Left hindlimb (tissue), 1 donor: ENCODE measurements around the gene RGCC.
"Not testable (repeated sequence)": the region's sequence is repeated elsewhere in the genome, so short reads cannot be mapped to it uniquely, and the experiment has no call there.

Experiments used
- DNase-seq: peaks from one replicate; pipeline ENCODE4 v3.0.0-alpha.2; 2018

Gene RGCC

DNA sequence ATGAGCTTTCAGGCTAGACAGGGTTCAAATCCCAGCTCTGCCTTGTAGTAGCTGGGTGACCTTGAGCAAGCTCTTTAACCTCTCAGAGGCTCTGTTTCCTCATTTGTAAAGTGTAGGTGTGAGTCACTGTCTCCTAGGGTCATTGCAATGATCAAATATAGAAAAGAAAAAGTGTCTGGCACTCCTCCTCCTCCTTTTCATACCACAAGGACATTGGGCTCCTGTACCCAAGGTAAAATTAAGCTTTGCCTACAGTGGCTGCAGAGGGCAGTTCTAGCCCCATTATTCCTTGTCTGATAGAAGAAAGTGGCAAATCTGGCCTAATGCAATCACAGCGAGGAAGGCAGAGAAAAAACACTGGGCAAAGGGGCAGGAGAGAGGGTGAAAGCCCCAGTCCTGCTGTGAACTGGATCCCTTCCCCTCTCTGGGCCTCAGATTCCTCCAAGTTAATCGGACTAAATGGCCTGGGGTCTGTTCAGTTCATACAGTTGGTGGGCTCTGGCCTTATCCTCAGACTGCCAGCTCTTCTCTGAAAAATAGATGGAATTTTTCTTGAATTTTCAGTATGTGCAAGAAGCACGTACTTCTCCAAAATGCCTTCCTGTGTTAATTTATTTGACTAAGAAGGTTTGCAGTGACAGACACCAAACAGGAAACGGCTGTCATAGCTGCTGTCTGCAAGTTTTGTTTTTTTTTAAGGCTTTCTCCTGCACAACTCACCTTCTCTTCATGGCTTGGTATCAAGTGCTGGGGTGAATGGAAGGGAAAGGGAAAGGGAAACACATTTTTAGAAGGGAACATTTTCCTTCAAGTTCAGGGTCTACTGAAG, 35.3 kb downstream of the RGCC start:
- DNase-seq: no peak

DNA sequence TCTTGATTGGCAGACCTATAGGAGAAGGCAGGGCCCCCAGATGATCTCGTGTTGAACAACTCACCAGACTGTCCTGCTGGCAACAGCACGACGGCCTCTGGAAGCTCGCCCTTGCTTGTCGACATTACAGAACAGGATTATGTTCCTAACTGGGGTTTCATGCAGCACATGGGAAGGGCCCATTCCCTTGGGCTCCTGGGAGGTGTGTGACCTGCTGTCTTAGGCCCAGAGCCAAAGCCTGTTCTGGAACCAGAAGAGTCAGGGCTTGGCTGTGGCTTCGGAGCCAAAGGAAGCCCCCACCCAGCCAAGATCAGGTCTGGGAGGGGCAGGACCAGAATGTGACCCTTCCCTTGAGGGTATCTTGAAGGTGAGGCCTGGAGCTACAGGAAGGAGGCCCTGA, 36.9 kb downstream of the RGCC start:
- DNase-seq: no peak

DNA sequence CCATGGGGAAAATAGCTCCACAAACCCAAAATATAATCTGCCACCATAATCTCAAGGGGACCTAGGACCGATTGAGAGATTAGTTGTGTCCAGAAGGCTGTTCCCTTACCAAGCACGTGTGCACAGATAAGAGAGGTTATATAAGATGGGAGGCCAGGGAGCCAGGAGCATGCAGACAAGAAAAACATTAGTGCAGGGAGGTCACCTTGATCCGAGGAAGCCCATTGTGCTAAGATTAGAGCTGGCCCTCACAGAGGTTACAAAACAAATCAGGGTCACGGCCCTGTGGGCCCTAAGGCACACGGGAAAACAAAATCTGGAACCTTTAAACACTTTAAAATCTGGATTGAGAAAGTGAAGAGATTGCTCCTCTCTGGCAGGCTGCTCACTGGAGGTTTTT, 37.7 kb downstream of the RGCC start:
- no peak for DNase-seq

DNA sequence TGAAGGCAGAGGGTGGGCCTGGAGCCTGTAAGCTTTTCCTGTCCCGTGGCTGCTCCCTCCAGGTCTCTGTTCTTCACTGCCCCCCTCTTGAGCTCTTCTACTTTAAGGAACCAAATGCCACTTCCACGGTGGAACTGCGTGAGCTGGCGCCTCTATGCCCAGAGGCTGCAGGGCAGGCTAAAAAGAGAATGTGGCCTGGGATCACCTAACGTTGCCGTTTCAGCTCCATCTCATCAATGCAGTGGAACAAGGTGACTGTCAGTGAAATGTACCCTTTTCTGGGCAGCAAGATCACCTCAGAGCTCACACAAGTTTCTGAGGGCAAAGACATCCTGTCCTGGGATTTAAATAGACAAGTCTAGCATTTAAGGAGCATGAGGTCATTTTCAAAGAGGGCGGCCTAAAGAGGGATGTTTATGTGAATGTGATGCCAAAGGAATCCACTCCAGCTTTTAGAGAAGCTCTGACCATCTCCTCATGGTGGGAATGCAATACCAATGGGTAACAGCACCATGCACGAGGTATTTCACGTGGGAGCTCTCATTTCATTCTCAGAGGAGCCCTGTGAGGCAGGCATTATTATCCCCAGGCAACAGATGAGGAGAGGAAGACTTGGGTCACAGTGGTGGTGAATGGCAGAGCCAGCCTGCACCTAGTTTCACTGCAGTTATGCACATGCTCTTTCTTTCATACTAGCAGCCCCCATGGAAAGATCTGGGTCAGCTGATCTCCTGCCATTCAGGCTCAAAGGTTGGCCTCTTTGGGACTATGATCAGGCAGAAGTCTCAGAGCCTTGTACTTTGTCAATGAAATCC, 39.3 kb downstream of the RGCC start:
- DNase-seq: no peak

DNA sequence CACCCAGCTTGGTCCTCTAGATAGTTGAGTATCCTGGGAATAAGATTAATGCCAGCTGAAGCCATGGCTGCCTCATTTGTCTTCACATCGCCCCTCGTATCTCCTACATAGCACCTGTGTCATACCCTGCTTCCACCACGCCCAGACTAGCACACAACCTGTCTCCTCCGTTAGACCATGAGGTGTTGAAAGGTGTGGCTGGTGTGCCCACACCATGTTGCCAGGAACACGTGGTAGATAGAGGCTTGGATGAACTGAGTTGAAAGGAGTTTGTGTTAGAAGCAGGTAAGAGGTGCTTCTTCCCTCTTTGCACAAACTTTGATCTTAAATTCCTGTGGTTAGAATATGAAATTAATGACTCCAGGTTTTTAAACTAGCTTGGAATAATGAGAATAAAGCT, 40.1 kb downstream of the RGCC start:
- no peak for DNase-seq

DNA sequence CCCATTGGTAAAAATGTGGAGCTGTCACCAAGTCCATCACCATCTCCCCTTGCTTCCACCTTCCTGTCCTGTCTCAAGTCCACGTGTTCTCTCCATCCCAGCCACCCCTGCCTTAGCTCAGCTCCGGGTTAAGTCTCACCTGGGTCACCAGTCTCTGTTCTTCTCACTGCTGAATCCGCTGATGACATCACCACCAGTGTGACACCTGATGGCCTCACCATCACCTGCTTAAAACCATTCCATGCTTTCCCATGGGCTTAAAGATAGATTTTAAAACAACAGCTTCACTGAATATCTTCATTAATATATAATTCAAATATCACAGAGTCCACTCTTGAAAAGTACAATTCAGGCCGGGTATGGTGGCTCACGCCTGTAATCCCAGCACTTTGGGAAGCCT, 42.1 kb downstream of the RGCC start:
- DNase-seq: no peak

DNA sequence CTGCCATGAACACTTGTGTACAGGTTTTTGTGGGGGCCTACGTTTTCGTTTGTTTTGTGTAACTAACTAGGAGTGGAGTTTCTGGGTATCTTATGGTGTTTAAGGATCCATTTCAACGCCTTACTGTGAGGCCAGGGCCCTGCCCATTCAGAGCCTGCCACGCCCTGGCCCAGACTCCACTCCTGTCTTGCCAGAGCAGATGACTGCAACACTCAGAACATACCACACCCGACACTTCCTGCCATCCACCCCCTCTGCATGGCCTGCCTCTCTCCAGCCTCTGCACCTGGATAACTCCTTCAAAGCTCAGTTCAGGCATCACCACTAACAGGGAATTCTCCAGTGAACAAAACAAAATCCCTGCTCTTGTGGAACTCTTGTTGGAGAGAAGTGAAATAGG, 43.2 kb downstream of the RGCC start:
- no peak for DNase-seq

DNA sequence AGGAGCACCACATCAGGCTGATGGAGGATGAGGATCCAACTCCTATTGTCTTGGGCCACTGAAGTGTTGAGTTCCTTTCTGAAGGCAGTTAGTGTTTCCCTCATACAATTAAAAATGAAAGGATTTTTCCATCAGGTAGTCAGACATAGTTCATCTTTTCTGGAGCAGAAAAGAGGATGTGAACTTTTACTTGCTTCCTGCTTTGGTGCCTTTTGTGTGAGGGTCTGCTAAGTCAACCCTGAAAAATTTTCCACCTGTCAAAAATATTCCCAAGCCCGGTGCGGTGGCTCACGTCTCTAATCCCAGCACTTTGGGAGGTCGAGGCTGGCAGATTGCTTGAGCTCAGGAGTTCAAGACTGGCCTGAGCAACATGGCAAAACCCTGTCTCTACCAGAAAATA, 43.9 kb downstream of the RGCC start:
- DNase-seq: no peak

DNA sequence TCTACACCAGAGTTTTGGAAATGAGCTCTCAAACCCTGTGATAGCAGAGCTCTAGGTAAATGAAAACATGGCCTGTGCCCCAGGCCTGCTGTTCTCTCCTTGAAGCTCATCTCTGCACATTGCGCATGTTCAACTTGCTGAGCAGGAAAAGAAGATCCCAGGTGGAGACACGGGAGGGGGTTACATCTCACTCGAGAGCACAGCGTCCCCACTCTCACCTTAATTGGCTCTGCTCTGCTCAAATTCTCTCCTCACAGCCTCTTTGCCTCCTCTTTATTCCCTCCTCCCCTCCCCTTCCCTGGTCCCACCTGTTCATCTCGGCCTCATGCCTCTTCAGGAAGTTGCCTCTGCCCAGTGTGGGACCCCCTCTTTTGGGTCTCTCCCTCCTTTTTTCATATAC, 44.7 kb downstream of the RGCC start:
- DNase-seq: no peak

DNA sequence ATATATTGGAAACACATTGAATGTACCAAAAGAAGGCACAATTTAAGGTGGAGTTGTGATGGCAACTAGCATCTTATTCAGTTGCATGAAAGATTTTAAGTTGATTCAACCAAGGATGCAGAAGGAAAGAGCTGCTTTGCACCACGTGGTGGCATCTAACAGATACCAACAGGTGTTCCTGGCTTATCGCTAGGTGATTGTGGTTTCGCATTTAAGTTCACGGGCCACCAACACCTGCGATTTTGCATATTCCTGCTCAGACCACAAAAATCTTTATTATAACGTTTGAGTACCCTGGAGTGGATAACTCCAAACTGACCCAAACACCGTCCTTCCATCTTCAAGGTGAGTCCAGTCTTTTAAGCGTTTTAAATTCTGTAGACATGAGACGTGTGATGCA, 45.3 kb downstream of the RGCC start:
- no peak for DNase-seq

DNA sequence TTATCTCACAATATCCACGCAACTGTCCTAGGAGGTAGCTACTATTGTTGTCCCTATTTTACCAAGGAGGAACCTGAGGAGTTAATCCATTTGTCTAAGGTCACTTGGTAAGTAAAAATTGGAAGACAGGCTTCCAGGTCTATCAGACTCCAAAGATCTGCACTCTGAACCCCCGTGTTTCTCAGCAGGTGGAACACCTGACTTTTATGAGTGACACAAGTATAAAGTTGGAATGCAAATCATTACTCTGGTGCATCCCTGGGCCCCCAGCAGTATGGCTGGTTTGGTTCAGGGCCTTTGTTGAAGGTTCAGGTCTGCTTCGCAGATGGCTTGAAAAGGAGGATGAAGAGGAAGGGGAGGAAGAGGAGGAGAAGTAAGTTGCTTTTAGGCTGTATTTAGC, 46.0 kb downstream of the RGCC start:
- no peak for DNase-seq

DNA sequence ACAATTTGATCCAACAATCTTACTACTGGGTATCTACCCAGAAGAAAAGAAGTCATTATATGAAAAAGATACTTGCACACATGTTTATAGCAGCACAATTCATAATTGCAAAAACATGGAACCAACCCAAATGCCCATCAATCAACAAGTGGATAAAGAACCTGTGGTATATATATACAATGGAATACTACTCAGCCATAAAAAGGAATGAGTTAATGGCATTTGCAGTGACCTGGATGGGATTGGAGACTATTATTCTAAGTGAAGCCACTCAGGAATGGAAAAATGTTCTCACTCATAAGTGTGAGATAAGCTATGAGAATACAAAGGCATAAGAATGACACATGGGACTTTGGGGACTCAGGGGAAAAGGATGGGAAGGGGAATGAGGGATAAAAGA, 47.3 kb downstream of the RGCC start:
- not testable (repeated sequence) for DNase-seq

DNA sequence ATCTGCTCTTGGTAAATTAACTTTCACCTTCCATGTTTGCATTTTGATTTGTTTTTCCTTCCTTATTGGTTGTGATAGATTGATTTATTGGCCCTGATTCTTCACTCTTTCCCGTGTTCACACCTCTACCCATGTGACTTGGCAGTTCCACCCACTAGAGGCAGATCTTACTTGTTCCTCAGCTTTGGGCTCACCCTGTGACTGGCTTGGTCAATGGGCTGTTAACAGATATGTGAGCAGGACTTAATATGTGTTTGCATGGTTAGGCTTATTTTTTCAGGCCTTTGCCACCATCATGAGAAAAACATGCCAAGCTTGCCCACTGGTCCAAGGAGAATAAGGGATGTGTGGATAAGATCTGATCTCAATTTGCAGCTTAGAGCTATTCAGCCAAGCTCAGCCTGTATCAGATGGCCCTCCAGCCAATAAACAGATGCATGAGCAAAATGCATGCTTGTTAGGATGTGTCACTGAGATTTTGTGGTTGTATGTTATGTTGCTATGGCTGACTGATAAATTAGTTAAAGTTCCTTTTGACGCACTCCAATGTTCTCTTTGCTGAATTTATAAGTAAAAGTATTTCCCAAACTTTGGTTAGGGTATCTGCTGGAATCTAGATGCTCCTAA, 48.0 kb downstream of the RGCC start:
- no peak for DNase-seq

DNA sequence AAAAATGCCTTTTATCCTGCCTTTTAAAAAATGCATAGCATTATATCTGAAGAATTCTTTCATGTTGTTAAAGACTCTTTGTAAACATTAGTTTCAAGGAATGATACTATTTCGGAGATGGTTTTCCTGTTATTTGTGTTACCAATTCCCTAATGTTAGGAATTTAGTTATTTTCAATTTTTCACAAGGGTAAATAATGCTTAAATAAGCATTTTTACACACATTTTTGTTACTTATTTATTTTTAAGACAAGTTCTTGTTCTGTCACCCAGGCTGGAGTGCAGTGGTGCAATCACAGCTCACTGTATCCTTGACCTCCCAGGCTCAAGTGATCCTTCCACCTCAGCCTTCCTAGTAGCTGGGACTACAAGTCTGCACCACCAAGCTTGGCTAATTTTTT, 49.0 kb downstream of the RGCC start:
- DNase-seq: no peak

DNA sequence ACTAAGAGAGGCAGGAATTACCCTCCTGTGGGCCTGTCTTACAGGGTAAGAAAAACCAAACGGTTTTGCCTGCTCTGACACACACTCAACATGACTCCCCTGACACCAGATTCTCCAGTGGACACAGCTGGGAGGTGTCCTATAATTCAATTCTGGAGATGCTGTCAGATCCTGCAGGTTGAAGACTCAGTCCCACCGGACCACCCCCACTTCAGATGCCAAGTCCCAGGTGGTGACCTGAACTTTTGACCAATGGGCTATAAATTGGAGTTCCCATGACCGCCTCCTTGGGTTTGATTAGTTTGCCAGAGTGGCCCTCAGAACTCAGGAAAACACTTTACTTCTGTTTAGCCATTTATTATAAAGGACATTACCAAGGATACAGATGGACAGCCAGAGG, 52.6 kb downstream of the RGCC start:
- no peak for DNase-seq

DNA sequence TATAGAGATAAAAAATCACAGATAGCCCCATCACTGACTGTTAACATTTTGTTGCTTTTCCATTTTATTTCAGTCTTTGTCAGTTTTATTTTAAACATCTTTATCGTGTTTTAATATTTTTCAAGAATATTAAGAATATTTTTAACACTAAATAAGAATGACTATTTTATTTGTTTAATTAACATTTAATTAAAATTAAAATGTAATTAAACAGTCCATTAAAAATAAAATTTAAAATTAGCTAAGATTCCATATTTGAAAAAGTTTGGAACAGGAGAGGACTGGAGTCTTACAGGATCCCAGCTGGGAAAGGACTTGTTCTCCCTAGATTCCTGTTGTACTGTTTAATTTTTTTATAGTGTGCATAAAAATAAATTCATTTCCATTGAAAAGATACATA, 54.5 kb downstream of the RGCC start:
- DNase-seq: no peak

DNA sequence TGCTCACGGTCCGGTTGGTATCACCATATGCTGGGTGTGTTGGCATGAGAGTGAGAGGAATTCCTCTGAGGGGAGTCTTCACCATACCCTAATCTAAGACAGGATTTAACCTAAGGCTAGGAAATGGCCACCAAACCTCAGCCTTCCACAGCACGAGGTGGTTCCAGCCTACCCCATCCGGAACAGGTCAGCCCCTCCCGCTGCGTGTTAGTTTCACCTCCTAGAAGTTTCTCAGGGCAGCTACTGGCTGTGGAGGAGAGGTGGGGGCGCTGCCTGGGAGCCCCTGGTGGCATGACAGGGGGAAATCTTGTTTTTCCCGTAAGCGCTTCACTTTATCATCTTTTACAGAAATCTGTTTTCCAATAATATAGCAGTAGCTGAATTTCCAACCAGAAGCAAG, 55.1 kb downstream of the RGCC start:
- DNase-seq: no peak

DNA sequence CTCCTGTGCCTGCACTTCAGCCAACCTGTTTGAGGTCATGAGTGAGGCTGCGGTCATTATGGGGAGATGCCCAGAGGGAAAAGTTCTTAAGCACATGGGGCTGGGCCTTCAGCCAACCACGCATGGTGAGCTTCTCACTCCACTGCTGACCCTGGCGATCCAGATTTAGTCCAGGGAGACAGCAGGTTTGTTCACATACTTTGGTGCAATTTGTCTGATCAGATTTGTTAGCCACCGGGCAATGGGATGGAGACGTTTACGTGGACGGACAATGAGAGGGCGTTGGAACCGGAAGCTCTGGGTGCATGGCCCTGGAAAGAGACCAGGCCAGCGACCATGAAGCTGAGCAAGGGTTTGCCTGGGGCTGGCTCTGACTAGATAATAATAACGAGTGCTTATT, 56.2 kb downstream of the RGCC start:
- no peak for DNase-seq

DNA sequence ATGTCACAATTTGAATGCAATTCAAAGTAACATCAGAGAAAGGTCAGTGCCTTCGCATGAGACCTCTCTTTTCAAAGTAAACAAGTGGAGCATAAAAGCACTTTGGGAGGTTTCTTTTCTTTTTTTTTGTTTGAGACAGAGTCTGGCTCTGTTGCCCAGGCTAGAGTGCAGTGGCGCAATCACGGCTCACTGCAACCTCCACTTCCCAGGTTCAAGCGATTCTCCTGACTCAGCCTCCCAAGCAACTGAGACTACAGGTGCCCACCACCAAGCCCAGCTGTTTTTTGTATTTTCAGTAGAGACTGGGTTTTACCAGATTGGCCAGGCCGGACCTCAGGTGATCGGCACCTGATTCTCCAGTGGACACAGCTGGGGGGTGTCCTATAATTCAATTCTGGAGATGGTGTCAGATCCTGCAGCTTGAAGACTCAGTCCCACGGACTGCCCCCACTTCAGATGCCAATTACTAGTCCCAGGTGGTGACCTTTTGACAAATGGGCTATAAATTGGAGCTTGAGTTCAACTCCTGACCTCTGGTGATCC, 57.6 kb downstream of the RGCC start:
- no peak for DNase-seq

DNA sequence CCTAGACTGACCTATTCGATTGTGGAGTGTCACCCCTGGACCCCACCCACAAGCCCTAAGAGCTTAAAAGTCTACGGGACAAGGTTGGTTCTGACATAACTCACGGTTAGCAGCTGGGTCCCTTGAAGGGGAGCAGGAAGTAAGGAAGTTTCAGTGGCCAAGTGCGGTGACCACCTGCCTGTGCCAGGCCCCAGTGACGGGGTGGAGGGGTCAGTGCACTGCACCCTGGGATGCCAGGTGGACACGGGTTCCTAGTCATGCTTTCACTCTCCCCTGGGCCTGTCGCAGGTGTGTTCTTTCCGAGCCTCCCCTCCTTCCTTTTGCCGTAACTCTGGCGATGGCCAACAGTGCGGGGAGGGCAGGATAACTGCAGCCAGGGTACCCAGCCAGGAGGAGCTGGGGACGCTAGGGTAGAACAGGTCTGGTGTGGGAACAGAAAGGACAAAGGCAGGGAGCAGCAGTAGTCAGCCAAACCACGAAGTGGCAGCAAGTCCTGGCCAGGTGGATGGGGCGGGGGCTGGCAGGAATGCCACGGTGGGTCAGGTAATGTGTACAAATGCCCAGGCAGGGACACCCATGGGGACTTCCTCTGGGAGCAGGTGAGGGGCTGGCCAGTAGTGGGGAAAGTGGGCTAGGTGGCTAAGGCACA, 58.3 kb downstream of the RGCC start:
- no peak for DNase-seq

DNA sequence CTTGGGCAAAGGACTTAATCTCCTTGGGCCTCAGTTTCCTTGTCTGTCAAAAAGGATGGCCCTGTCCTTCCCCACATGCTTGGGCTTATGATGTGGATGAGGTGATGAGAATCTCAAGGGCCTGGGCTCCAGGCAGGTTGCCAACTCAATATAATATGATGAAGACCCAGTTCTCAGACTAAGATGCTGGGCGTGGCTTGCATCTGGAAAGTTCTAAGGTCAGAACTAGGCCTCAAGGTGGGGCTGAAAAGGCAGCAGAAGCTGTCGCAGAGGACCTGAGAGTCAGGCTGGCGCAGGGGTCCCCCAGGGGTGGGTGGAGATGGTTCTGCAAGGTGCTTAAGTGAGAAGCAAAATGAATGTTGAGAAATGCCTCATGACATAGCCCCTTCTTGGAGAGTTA, 58.8 kb downstream of the RGCC start:
- DNase-seq: no peak

DNA sequence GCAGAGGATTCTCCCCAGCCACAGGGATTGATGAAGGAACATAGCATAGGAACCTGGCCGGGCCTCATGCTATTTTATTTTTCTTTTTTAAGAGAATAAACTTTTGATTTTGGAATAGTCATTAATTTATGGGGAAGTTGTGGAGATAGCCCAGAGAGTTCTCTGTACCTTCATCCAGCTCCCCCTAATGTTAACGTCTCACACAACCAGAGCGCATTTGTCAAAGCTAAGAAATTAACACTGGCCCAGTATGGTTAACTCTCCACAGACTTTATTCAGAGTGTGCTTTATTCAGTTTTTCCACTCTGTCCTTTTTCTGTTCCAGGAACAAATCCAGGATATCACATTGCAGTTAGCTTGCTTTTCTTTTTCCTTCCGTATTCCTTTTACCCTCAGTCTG, 59.4 kb downstream of the RGCC start:
- no peak for DNase-seq

DNA sequence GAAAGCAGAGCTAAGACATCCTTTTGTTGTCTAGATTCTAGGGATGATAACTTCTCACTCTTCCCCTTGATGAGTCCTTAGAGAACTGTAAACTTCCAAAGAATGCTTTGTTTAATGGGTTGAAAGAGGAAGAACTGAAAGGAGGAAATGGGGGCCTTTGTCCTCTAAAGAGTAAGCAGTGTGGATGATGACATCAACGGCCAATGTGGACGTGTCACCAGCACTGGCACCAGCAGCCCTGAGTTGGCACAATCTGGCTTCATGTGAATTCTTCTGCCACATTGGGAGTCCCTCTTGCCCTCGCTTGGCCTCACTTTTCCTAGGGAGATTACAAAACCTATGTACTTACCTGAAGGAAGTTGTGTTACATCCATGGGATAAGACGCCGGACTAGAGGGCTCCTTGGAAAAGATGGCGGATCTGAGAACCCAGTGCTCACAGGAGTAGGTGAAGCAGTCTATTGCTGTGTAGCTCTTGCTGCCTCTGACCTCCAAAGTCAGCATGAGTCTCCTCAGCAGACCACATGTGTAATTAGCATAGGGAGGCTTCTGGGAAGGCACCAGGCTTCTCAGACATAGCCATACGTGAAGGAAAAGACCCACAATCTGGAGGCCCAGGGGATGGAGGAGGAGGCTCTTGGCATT, 62.8 kb downstream of the RGCC start:
- DNase-seq: no peak
